WTC11 (cell line): Measurements from ENCODE around the gene CCR9.

Source experiments
- FOXP1 ChIP-seq: sonication (generic); formaldehyde crosslinking; IDR thresholded peaks from 2 replicates; pipeline ENCODE4 v1.8.0; 2022; ENCODE audit warnings: missing genetic modification reagents, mild to moderate bottlenecking, moderate library complexity, borderline replicate concordance
- JUN ChIP-seq: sonication (generic); formaldehyde crosslinking; IDR thresholded peaks from 2 replicates; pipeline ENCODE4 v1.8.0; 2023; ENCODE audit warnings: mild to moderate bottlenecking, missing genetic modification reagents
- TF ChIP-seq, protein P1 (sequence below): sonication (generic); formaldehyde crosslinking; IDR thresholded peaks from 2 replicates; pipeline ENCODE4 v1.8.0; 2022; ENCODE audit warnings: mild to moderate bottlenecking, missing genetic modification reagents
- TF ChIP-seq, protein P2 (sequence below): sonication (generic); formaldehyde crosslinking; IDR thresholded peaks from 2 replicates; pipeline ENCODE4 v1.8.1; 2023; ENCODE audit warnings: mild to moderate bottlenecking, missing genetic modification reagents, borderline replicate concordance
- TF ChIP-seq, protein P3 (sequence below): fragments of 200-600 bp; IDR thresholded peaks from 2 replicates; pipeline ENCODE4 v1.8.0; 2022; ENCODE audit warnings: antibody characterized with exemption
- TF ChIP-seq, protein P4 (sequence below): sonication (generic); formaldehyde crosslinking; IDR thresholded peaks from 2 replicates; pipeline ENCODE4 v1.8.0; 2023; ENCODE audit warnings: missing genetic modification reagents
- TF ChIP-seq, protein P5 (sequence below): sonication (generic); formaldehyde crosslinking; IDR thresholded peaks from 2 replicates; pipeline ENCODE4 v1.8.1; 2023; ENCODE audit warnings: mild to moderate bottlenecking, missing genetic modification reagents, moderate library complexity
- TF ChIP-seq, protein P6 (sequence below): sonication (generic); formaldehyde crosslinking; IDR thresholded peaks from 2 replicates; pipeline ENCODE4 v1.8.1; 2023; ENCODE audit warnings: mild to moderate bottlenecking, missing genetic modification reagents

DNA sequence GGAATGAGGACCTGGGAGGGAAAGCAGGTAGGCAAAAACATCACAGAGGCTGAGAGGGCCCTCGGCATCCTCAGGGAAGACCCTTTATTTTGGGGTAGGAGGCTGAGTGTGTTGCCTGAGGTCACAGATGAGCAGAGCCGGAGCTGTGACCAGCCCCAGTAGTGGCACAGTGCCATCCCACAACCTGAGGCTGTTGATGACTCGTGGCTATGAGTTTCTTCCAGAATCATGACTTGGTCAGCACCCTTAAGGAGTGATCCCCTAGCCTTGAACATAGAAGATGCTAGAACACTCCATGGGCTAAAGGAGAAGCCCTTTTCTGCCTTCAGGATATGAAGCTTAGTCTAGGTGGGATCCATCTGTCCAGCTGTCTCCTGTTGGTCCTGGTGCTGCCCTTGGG, 37.4 kb downstream of the CCR9 start:
- TF ChIP-seq, protein P1, sequence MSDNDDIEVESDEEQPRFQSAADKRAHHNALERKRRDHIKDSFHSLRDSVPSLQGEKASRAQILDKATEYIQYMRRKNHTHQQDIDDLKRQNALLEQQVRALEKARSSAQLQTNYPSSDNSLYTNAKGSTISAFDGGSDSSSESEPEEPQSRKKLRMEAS (CRISPR knock-in tag) = no peak
- TF ChIP-seq FOXP1 (no peak), JUN (CRISPR knock-in tag) (no peak)
- TF ChIP-seq, protein P2, sequence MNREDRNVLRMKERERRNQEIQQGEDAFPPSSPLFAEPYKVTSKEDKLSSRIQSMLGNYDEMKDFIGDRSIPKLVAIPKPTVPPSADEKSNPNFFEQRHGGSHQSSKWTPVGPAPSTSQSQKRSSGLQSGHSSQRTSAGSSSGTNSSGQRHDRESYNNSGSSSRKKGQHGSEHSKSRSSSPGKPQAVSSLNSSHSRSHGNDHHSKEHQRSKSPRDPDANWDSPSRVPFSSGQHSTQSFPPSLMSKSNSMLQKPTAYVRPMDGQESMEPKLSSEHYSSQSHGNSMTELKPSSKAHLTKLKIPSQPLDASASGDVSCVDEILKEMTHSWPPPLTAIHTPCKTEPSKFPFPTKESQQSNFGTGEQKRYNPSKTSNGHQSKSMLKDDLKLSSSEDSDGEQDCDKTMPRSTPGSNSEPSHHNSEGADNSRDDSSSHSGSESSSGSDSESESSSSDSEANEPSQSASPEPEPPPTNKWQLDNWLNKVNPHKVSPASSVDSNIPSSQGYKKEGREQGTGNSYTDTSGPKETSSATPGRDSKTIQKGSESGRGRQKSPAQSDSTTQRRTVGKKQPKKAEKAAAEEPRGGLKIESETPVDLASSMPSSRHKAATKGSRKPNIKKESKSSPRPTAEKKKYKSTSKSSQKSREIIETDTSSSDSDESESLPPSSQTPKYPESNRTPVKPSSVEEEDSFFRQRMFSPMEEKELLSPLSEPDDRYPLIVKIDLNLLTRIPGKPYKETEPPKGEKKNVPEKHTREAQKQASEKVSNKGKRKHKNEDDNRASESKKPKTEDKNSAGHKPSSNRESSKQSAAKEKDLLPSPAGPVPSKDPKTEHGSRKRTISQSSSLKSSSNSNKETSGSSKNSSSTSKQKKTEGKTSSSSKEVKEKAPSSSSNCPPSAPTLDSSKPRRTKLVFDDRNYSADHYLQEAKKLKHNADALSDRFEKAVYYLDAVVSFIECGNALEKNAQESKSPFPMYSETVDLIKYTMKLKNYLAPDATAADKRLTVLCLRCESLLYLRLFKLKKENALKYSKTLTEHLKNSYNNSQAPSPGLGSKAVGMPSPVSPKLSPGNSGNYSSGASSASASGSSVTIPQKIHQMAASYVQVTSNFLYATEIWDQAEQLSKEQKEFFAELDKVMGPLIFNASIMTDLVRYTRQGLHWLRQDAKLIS (CRISPR knock-in tag) = no peak
- TF ChIP-seq, protein P3, sequence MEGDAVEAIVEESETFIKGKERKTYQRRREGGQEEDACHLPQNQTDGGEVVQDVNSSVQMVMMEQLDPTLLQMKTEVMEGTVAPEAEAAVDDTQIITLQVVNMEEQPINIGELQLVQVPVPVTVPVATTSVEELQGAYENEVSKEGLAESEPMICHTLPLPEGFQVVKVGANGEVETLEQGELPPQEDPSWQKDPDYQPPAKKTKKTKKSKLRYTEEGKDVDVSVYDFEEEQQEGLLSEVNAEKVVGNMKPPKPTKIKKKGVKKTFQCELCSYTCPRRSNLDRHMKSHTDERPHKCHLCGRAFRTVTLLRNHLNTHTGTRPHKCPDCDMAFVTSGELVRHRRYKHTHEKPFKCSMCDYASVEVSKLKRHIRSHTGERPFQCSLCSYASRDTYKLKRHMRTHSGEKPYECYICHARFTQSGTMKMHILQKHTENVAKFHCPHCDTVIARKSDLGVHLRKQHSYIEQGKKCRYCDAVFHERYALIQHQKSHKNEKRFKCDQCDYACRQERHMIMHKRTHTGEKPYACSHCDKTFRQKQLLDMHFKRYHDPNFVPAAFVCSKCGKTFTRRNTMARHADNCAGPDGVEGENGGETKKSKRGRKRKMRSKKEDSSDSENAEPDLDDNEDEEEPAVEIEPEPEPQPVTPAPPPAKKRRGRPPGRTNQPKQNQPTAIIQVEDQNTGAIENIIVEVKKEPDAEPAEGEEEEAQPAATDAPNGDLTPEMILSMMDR = no peak
- TF ChIP-seq, protein P4, sequence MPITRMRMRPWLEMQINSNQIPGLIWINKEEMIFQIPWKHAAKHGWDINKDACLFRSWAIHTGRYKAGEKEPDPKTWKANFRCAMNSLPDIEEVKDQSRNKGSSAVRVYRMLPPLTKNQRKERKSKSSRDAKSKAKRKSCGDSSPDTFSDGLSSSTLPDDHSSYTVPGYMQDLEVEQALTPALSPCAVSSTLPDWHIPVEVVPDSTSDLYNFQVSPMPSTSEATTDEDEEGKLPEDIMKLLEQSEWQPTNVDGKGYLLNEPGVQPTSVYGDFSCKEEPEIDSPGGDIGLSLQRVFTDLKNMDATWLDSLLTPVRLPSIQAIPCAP (CRISPR knock-in tag) = no peak
- TF ChIP-seq, protein P5, sequence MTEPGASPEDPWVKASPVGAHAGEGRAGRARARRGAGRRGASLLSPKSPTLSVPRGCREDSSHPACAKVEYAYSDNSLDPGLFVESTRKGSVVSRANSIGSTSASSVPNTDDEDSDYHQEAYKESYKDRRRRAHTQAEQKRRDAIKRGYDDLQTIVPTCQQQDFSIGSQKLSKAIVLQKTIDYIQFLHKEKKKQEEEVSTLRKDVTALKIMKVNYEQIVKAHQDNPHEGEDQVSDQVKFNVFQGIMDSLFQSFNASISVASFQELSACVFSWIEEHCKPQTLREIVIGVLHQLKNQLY (CRISPR knock-in tag) = no peak
- TF ChIP-seq, protein P6, sequence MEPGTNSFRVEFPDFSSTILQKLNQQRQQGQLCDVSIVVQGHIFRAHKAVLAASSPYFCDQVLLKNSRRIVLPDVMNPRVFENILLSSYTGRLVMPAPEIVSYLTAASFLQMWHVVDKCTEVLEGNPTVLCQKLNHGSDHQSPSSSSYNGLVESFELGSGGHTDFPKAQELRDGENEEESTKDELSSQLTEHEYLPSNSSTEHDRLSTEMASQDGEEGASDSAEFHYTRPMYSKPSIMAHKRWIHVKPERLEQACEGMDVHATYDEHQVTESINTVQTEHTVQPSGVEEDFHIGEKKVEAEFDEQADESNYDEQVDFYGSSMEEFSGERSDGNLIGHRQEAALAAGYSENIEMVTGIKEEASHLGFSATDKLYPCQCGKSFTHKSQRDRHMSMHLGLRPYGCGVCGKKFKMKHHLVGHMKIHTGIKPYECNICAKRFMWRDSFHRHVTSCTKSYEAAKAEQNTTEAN (CRISPR knock-in tag) = no peak
